Endothelial cell (in vitro differentiated cells): Measurements from ENCODE around the gene SLC12A8. TPM values are rescaled to one million over a fixed set of nuclear protein-coding genes. Genes with fewer than 3 reads are reported as not detected.

ENCODE experiments used
- DNase-seq: peaks from one replicate; pipeline ENCODE4 v3.0.0; 2021; ENCODE audit warnings: low spot score
- H3K27ac Mint-ChIP-seq: one replicate; pipeline ENCODE4 v1.8.0; 2021; ENCODE audit warnings: mixed read lengths, inconsistent platforms; ENCODE audit not compliant: unreplicated experiment
- H3K27me3 Mint-ChIP-seq: one replicate; pipeline ENCODE4 v1.8.0; 2021; ENCODE audit warnings: mild to moderate bottlenecking, moderate library complexity, mixed read lengths, inconsistent platforms; ENCODE audit not compliant: unreplicated experiment
- H3K36me3 Mint-ChIP-seq: one replicate; pipeline ENCODE4 v1.8.0; 2021; ENCODE audit warnings: mild to moderate bottlenecking, low read depth, mixed read lengths, inconsistent platforms; ENCODE audit not compliant: unreplicated experiment
- H3K4me1 Mint-ChIP-seq: one replicate; pipeline ENCODE4 v1.8.0; 2021; ENCODE audit warnings: mild to moderate bottlenecking, mixed read lengths, inconsistent platforms; ENCODE audit not compliant: unreplicated experiment
- H3K4me3 Mint-ChIP-seq: one replicate; pipeline ENCODE4 v1.8.0; 2021; ENCODE audit warnings: mild to moderate bottlenecking, mixed read lengths, inconsistent platforms; ENCODE audit not compliant: unreplicated experiment
- H3K9me3 Mint-ChIP-seq: one replicate; pipeline ENCODE4 v1.8.0; 2021; ENCODE audit warnings: mixed read lengths, inconsistent platforms; ENCODE audit not compliant: unreplicated experiment
- total RNA-seq: library from RNA; stranded (reverse); fragmentation: NEBNext Ultra II Directional; extraction: Animal tissue kit (Norgen Biotek cat#: 25700); gene quantifications from one replicate; pipeline ENCODE4 v1.2.1, GENCODE V29; 2021; ENCODE audit not compliant: unreplicated experiment
- TF ChIP-seq, protein P1 (sequence below): fragments of 200-600 bp; sonication (generic); IDR thresholded peaks from one replicate; pipeline ENCODE4 v1.5.0; 2021; ENCODE audit warnings: antibody characterized with exemption; ENCODE audit not compliant: unreplicated experiment

Gene SLC12A8
- total RNA-seq, 1 donor from 2014 or later: 0.54 TPM

GRCh38 chr3:125203731-125204130 is 8.8 kb downstream of the SLC12A8 start:
- Mint-ChIP-seq H3K36me3 (peaks cover 3% of the 10 kb centered on the region), H3K27me3 (no peaks in the 10 kb centered on the region), H3K27ac (no peak overlapping the region), H3K9me3 (no peaks in the 10 kb centered on the region), H3K4me3 (no peak overlapping the region), H3K4me1 (no peaks in the 10 kb centered on the region)
- TF ChIP-seq, protein P1, sequence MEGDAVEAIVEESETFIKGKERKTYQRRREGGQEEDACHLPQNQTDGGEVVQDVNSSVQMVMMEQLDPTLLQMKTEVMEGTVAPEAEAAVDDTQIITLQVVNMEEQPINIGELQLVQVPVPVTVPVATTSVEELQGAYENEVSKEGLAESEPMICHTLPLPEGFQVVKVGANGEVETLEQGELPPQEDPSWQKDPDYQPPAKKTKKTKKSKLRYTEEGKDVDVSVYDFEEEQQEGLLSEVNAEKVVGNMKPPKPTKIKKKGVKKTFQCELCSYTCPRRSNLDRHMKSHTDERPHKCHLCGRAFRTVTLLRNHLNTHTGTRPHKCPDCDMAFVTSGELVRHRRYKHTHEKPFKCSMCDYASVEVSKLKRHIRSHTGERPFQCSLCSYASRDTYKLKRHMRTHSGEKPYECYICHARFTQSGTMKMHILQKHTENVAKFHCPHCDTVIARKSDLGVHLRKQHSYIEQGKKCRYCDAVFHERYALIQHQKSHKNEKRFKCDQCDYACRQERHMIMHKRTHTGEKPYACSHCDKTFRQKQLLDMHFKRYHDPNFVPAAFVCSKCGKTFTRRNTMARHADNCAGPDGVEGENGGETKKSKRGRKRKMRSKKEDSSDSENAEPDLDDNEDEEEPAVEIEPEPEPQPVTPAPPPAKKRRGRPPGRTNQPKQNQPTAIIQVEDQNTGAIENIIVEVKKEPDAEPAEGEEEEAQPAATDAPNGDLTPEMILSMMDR: no peak
- no peak for DNase-seq

DNA sequence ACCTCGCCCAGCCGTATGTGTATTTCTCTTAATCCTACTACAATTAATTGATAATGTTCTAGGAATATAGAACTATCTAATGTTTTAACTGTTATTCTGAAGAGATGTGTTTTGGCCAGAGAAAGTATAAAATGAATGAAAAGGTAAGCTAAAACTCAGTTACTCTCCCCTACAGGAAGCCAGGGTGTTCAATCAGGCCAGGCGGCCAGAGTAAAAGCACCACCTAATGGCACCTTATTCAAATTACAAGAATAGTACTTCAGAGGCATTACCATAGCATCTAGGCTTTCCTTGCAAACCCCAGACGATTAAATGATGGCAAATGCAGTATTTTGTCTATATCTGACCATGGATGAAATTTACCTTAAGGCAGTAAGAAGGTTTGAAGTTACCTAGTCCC is 10.4 kb downstream of the SLC12A8 start:
- no peaks in the 10 kb centered on the region for H3K4me1 Mint-ChIP-seq
- DNase-seq: no peak
- H3K4me3 Mint-ChIP-seq: no peak overlapping the region
- H3K9me3 Mint-ChIP-seq: no peaks in the 10 kb centered on the region
- H3K27me3 Mint-ChIP-seq: no peaks in the 10 kb centered on the region
- TF ChIP-seq, protein P1: no peak
- no peaks in the 10 kb centered on the region for H3K36me3 Mint-ChIP-seq
- no peak overlapping the region for H3K27ac Mint-ChIP-seq

- TF ChIP-seq, protein P1: no peak
- Mint-ChIP-seq H3K4me3 (no peak overlapping the region), H3K9me3 (no peaks in the 10 kb centered on the region), H3K27me3 (no peaks in the 10 kb centered on the region), H3K4me1 (no peaks in the 10 kb centered on the region), H3K36me3 (no peaks in the 10 kb centered on the region), H3K27ac (no peak overlapping the region)
- no peak for DNase-seq
Measured at GRCh38 chr3:125200731-125201139, 11.8 kb downstream of the SLC12A8 start.

GRCh38 chr3:125194849-125195601 is 17.5 kb downstream of the SLC12A8 start:
- Mint-ChIP-seq H3K4me1 (peaks cover 11% of the 10 kb centered on the region), H3K4me3 (no peak overlapping the region), H3K9me3 (no peaks in the 10 kb centered on the region), H3K27me3 (peaks cover 2% of the 10 kb centered on the region), H3K27ac (no peak overlapping the region), H3K36me3 (no peaks in the 10 kb centered on the region)
- TF ChIP-seq, protein P1: no peak
- DNase-seq: no peak

- no peaks in the 10 kb centered on the region for H3K36me3 Mint-ChIP-seq
- H3K4me3 Mint-ChIP-seq: no peak overlapping the region
- H3K9me3 Mint-ChIP-seq: no peaks in the 10 kb centered on the region
- no peak overlapping the region for H3K27ac Mint-ChIP-seq
- H3K4me1 Mint-ChIP-seq: peaks cover 11% of the 10 kb centered on the region
- TF ChIP-seq, protein P1: no peak
- no peak for DNase-seq
- H3K27me3 Mint-ChIP-seq: peaks cover 2% of the 10 kb centered on the region
Measured at GRCh38 chr3:125194061-125194848, 18.3 kb downstream of the SLC12A8 start.
